ENCODE data around the gene PDGFRA.

The PDGFRA gene

DNA sequence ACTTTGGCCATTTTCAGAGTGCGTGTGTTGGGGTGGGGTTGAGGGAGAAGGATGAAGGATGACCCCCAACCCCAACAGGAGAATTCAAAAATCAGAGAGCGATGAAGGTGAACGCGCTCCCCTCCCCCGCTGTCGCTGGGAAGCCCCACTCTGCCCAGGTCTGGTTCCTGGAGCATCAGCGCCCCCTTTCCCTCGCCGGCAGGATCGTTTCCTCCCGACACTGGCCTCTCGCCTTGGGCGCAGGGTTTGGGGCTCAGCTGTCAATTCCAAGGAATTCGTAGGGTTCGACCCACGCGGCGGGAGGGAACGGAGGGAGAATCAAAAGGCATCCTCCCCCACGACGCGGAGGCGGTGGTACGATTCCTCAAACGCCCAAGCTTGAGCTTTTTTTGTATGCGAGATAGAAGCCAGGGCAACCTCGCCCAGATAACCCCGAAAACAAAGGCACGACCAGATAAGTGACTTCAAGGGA lies 1.0 kb upstream of the PDGFRA start:
- Histone ChIP-seq H3K79me2 (ENCODE audit: control insufficient read depth, insufficient read depth, low read length, unreplicated experiment) (peaks cover 35% of the 10 kb centered on the region), H2AFZ (ENCODE audit: low read length, unreplicated experiment) (peak overlapping the region; percentile 86), H3K4me3 (ENCODE audit: low read depth, low read length) (peak overlapping the region; percentile 91), H3K4me1 (ENCODE audit: control insufficient read depth, insufficient read depth, low read length, unreplicated experiment) (peaks cover 6% of the 10 kb centered on the region), H3K27me3 (ENCODE audit: insufficient read depth, low read length) (no peaks in the 10 kb centered on the region), H3K36me3 (ENCODE audit: insufficient read depth, low read length) (no peaks in the 10 kb centered on the region), H3K27ac (ENCODE audit: low read depth, low read length) (peak overlapping the region; percentile 78)

DNA sequence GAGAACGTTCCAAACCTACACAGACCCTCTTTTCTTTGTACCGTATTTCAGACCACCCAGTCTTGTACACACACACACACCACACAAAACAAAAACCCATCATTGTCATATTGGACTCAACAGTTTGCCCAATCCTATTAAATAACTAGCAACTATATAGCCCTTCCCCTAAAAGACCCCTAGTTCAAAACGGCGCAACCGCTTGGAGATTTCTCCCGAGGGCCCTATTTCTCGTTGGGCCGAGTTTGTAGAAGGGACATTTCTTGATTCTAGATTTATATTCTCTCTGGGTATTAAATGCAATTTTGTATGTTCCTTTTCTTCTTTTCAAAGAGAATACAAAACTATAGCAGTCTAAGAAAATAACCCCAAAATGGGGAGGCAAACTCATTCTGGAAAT lies 547 bp upstream of the PDGFRA start:
- H3K27ac ChIP-seq (ENCODE audit: low read depth, low read length): peak overlapping the region; percentile 78
- H3K4me3 ChIP-seq (ENCODE audit: low read depth, low read length): peak overlapping the region; percentile 91
- peak overlapping the region; percentile 74 for H2AFZ ChIP-seq (ENCODE audit: low read length, unreplicated experiment)
- peaks cover 38% of the 10 kb centered on the region for H3K79me2 ChIP-seq (ENCODE audit: control insufficient read depth, insufficient read depth, low read length, unreplicated experiment)
- H3K36me3 ChIP-seq (ENCODE audit: insufficient read depth, low read length): no peaks in the 10 kb centered on the region
- no peaks in the 10 kb centered on the region for H3K27me3 ChIP-seq (ENCODE audit: insufficient read depth, low read length)
- H3K4me1 ChIP-seq (ENCODE audit: control insufficient read depth, insufficient read depth, low read length, unreplicated experiment): peaks cover 6% of the 10 kb centered on the region

DNA sequence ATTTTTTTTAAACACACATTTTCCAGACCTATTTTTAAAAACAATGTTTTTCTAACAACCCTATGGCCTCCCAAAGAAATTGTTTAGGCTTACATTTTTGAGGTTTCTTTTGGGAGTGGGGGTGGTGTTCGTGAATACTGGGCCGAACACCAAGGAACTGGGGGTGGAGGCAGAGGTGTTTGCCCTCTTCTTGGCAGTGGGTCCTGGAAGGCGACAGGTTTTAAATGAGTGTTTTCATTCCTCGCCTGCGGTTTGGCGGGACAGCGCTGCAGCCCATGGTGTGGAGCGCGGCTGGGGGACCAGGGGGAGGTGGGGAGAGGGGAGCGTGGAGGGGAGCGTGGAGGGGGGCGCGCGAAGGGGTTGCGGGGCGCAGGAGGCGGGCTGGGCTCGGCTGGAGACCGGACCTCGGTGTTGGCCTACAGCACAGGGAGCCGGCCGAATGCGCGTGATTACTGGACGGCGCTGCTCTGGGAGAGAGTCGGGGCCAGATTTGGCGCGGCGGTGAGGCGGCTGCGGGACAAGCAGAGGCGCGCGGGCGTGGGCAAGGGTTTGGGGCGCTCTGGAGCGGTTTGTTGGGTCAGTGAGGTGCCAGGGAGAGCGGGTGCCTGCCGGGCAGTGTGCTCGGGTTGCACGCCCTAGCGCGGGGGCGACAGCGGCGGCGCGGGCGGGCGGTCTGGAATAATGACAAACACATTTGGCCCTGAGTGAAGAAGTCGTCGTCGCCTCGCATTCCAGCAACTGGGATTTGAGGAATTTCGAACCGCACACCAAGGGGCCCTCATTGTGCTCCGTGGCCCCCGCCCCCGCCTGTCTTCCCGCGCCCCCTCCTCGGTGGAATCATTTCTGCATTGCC lies 764 bp downstream of the PDGFRA start:
- Histone ChIP-seq H3K4me1 (ENCODE audit: control insufficient read depth, insufficient read depth, low read length, unreplicated experiment) (peaks cover 11% of the 10 kb centered on the region), H2AFZ (ENCODE audit: low read length, unreplicated experiment) (peak overlapping the region; percentile 4), H3K36me3 (ENCODE audit: insufficient read depth, low read length) (no peaks in the 10 kb centered on the region), H3K4me3 (ENCODE audit: low read depth, low read length) (peak overlapping the region; percentile 91), H3K27ac (ENCODE audit: low read depth, low read length) (peak overlapping the region; percentile 78), H3K79me2 (ENCODE audit: control insufficient read depth, insufficient read depth, low read length, unreplicated experiment) (peaks cover 49% of the 10 kb centered on the region), H3K27me3 (ENCODE audit: insufficient read depth, low read length) (no peaks in the 10 kb centered on the region)

DNA sequence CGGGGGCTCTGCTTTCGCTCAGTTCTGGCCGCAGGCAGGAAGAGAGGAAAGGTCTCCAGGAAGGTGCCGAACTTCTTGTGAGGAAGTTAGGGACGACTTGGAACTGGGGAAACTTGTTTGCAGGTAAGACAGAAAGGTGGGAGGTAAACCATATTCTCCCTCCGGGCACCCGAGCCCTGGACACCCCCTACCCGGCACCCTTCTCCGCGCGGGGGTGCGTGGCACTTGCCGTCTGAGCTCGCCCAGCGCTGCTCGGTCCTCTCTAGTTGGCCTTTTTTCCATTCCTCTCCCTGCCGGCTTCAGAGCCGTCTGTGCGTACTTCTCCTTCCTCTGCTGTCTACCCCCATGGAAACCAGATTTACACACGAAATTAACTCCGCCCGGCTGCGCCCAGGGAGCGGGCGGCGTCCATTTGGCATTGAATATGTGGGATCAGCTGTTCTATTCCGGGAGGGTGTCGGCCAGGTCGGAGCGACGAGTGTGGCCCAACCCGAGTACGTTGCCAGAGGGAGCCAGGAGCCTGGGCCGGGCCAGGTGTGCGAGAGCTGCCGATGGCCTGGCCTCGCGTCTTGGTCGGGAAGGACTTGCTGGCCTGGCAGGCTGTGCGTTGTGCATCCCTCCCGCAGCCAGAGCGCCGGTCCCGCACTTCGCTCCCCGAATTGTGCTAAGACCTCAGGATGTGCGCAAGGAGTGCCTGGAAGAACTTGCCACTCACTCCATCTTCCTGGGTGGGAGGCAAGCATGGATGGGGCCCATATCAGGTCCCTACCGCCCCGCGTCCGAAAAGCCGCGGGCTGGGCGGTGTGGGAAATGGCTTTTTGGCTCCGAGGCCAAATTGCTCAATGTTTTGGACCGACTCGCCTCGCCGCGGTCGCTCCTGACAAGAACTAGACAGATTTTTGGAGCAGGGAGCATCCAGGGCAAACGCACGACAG lies 1.7 kb downstream of the PDGFRA start:
- Histone ChIP-seq H3K27me3 (ENCODE audit: insufficient read depth, low read length) (no peaks in the 10 kb centered on the region), H3K36me3 (ENCODE audit: insufficient read depth, low read length) (no peaks in the 10 kb centered on the region), H3K4me3 (ENCODE audit: low read depth, low read length) (peak overlapping the region; percentile 91), H3K27ac (ENCODE audit: low read depth, low read length) (peak overlapping the region; percentile 78), H2AFZ (ENCODE audit: low read length, unreplicated experiment) (peak overlapping the region; percentile 35), H3K4me1 (ENCODE audit: control insufficient read depth, insufficient read depth, low read length, unreplicated experiment) (peaks cover 11% of the 10 kb centered on the region), H3K79me2 (ENCODE audit: control insufficient read depth, insufficient read depth, low read length, unreplicated experiment) (peaks cover 56% of the 10 kb centered on the region)

DNA sequence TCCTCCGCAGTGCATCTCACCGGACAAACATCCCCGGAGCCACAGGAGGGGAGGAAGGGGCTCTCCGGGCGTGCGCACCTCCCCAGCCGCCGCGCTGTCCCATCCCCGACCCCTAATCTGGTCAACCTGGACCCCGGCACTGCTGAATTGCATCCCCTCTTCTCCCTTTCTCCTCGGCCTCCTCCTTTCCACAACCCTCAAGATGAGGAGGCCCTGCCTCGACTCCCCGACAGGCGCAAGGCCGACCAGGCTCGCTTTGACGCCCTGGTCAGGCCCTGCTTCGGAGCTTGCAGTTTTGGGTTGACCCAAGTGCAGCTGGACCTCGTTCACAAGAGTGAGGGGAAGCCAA lies 2.3 kb downstream of the PDGFRA start:
- Histone ChIP-seq H2AFZ (ENCODE audit: low read length, unreplicated experiment) (peak overlapping the region; percentile 35), H3K27ac (ENCODE audit: low read depth, low read length) (peak overlapping the region; percentile 78), H3K36me3 (ENCODE audit: insufficient read depth, low read length) (no peaks in the 10 kb centered on the region), H3K79me2 (ENCODE audit: control insufficient read depth, insufficient read depth, low read length, unreplicated experiment) (peaks cover 62% of the 10 kb centered on the region), H3K4me1 (ENCODE audit: control insufficient read depth, insufficient read depth, low read length, unreplicated experiment) (peaks cover 17% of the 10 kb centered on the region), H3K4me3 (ENCODE audit: low read depth, low read length) (peak overlapping the region; percentile 91), H3K27me3 (ENCODE audit: insufficient read depth, low read length) (no peaks in the 10 kb centered on the region)

DNA sequence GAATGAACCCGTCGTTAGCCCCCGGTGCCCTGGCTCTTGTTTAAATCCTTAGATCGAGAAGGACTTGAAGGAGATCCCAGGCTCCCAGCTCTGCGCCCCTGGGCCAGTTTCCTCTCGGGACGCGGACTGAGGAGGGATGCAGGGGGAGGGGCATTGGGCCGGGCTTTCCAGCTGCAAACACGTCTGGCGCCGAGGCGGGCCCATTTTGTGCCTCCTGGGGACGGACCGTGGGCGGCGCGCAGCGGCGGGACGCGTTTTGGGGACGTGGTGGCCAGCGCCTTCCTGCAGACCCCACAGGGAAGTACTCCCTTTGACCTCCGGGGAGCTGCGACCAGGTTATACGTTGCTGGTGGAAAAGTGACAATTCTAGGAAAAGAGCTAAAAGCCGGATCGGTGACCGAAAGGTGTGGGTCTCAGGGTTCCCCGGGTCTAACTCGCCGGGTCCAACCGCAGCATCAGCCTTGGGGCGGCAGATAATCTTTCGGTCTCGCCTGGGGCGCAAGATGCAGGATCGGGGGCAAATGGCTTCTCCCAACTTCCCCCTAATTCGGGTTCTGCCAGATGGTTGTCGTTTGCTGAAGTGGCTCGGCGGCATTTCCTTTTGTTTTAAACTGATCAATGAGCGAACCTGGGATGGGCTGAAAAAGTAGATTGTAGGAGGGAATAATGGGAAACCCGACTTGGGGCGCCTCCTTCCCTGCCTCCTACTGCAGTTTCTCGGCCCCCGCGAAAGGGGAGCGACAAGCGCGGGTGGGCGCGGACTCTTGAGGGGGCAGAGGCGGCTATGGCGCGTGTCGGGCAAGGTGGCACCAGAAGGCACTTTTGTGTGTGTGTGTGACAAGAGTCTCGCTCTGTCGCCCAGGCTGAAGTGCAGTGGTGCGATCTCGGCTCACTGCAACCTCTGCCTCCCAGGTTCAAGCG lies 2.9 kb downstream of the PDGFRA start:
- Histone ChIP-seq H2AFZ (ENCODE audit: low read length, unreplicated experiment) (peak overlapping the region; percentile 35), H3K27me3 (ENCODE audit: insufficient read depth, low read length) (no peaks in the 10 kb centered on the region), H3K36me3 (ENCODE audit: insufficient read depth, low read length) (no peaks in the 10 kb centered on the region), H3K4me3 (ENCODE audit: low read depth, low read length) (peak overlapping the region; percentile 91), H3K79me2 (ENCODE audit: control insufficient read depth, insufficient read depth, low read length, unreplicated experiment) (peaks cover 68% of the 10 kb centered on the region), H3K27ac (ENCODE audit: low read depth, low read length) (peak overlapping the region; percentile 78), H3K4me1 (ENCODE audit: control insufficient read depth, insufficient read depth, low read length, unreplicated experiment) (peaks cover 17% of the 10 kb centered on the region)

DNA sequence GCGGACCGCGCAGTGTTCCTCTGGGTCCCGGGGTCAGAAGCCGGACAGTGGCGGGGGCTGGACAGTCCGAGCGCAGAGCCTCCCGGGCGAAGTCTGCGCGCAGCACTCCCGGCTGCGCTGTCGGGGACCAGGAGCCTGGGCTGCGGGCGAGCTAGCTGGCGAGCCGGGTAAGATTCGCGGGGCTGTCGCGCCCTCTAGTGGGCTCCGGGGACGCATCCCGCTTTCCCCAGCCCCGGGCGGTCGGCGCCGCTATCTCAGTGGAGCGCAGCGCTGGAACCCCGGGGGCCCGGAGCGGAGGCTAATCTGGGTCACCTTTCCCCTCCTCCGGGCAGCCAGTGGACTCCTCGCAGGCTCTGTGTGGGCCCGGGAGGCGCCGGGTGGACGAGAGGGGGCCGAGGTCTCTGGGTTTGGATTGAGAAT lies 4.2 kb downstream of the PDGFRA start:
- peak overlapping the region; percentile 32 for H3K27ac ChIP-seq (ENCODE audit: low read depth, low read length)
- no peak overlapping the region for H2AFZ ChIP-seq (ENCODE audit: low read length, unreplicated experiment)
- peaks cover 17% of the 10 kb centered on the region for H3K4me1 ChIP-seq (ENCODE audit: control insufficient read depth, insufficient read depth, low read length, unreplicated experiment)
- peaks cover 81% of the 10 kb centered on the region for H3K79me2 ChIP-seq (ENCODE audit: control insufficient read depth, insufficient read depth, low read length, unreplicated experiment)
- H3K4me3 ChIP-seq (ENCODE audit: low read depth, low read length): peak overlapping the region; percentile 91
- no peaks in the 10 kb centered on the region for H3K27me3 ChIP-seq (ENCODE audit: insufficient read depth, low read length)
- H3K36me3 ChIP-seq (ENCODE audit: insufficient read depth, low read length): 0 out of 2 replicates have a peak, but pooled peaks cover under 1% of the 10 kb centered on the region

DNA sequence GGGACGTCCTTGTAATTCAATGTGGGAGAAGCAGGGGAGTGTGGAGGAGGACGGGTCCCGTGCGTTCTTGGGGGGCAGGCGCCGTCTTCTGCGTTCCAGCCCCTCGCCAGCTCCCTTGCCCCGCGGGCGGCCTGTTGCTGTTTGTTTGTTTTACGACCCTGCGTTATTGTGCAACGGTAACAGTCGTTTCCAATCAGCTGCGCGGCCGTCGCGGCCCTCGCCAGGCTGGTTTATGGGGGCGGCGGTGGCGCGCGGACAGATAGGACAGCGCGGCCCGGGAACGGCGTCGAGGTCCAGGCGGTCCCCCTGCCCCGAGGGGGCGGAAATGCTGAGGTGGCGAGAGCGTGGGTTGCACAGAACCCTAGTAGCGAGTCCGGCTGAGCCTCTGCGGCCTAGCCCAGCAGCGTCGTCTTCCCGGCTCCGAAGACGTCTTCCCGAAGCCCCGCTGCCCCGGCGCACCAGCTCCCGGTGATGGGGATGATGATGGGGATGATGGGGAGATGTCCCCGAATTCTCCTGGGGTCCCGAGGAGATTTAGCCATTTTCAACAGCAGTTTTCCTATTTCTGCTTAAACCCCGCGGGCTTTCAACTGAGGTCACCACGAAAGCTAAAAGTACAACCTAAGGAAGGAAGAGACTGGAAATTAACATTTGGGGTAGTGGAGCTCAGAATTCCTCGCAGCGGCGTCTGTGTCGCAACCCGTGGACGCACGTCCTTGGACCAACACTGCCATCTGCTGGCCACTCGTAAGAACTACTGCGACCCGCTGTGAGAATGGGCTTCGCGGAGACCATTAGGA lies 4.8 kb downstream of the PDGFRA start:
- Histone ChIP-seq H3K4me1 (ENCODE audit: control insufficient read depth, insufficient read depth, low read length, unreplicated experiment) (peaks cover 17% of the 10 kb centered on the region), H3K27me3 (ENCODE audit: insufficient read depth, low read length) (no peaks in the 10 kb centered on the region), H3K36me3 (ENCODE audit: insufficient read depth, low read length) (peaks cover 5% of the 10 kb centered on the region; the same call in 1 of the 2 replicates), H3K4me3 (ENCODE audit: low read depth, low read length) (peak overlapping the region; percentile 91), H2AFZ (ENCODE audit: low read length, unreplicated experiment) (peak overlapping the region; percentile 37), H3K27ac (ENCODE audit: low read depth, low read length) (peak overlapping the region; percentile 32), H3K79me2 (ENCODE audit: control insufficient read depth, insufficient read depth, low read length, unreplicated experiment) (peaks cover 87% of the 10 kb centered on the region)

DNA sequence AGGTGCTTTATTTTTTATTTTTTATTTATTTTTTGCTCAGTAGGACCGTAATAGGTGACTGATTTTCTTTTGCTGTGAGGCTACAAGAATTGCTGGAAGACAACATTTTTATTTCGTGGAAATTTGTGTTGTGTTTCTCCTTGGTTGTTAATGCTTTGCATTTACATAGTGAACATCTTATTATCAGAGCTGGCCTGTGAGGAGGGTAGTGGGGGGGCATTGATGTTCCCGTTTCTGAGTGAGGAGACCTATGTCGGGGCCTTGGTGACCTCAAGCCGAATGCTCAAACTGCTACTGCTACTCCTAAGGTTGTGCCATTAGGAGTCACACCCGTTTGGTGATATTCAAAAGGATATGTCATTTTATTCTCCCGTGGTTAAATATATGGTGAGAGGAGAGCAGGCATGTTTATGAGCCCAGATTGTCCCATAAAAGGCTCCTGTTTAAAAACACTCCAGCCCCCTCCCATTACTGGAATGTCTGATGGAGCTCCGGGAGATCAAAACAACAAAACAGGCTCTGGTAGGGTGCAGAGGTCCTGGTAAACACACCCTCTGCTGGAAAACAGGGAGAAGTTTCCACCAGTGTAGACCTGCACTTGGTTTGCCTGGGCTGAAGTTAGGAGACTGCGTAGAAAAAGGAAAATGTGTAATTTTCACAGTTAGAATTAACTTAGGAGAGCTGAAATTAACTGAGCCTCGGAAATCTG lies 5.6 kb downstream of the PDGFRA start:
- peak overlapping the region; percentile 91 for H3K4me3 ChIP-seq (ENCODE audit: low read depth, low read length)
- no peaks in the 10 kb centered on the region for H3K27me3 ChIP-seq (ENCODE audit: insufficient read depth, low read length)
- peak overlapping the region; percentile 52 for H2AFZ ChIP-seq (ENCODE audit: low read length, unreplicated experiment)
- H3K36me3 ChIP-seq (ENCODE audit: insufficient read depth, low read length): peaks cover 11% of the 10 kb centered on the region
- peaks cover 89% of the 10 kb centered on the region for H3K79me2 ChIP-seq (ENCODE audit: control insufficient read depth, insufficient read depth, low read length, unreplicated experiment)
- H3K27ac ChIP-seq (ENCODE audit: low read depth, low read length): no peak overlapping the region
- peaks cover 17% of the 10 kb centered on the region for H3K4me1 ChIP-seq (ENCODE audit: control insufficient read depth, insufficient read depth, low read length, unreplicated experiment)

All from ACC112 (cell line).